Activated naive CD8-positive, alpha-beta T cell treated with anti-CD3 and anti-CD28 coated beads, Interleukin-2, amount 50 U/mL, for 16 hours (primary cell): ENCODE measurements around the gene TCOF1.
A peak's percentile ranks its signal among the peaks of the same experiment; 100 is the strongest.

Experiments
- DNase-seq: peaks from one replicate; pipeline ENCODE4 v3.0.0-alpha.2; 2020; ENCODE audit warnings: low read depth, low spot score

TCOF1 gene

GRCh38 chr5:150428106-150428876, 70.8 kb downstream of the TCOF1 start:
- no peak for DNase-seq

GRCh38 chr5:150428978-150429377, 71.5 kb downstream of the TCOF1 start:
- DNase-seq, result no peak

GRCh38 chr5:150429410-150429873, 71.9 kb downstream of the TCOF1 start:
- no peak for DNase-seq

DNA sequence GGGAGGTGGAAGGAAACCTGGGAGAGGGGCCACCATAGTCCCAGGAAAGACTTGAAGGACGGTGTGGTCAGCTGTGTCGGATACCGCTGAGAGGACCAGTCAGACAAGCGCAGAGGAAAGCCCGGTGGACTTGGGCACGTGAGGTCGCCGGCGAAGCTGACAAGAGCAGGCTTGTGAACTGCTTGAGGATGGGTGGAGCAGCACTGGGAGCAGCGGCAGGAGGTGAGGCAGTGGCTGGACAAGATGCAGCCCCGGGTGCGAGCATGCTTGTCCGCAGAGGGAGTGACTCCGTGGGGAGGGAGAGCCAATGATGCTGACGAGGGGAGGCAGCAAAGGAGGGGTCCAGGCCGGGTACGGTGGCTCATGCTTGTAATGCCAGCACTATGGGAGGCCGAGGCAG, 73.6 kb downstream of the TCOF1 start:
- DNase-seq, result no peak

DNA sequence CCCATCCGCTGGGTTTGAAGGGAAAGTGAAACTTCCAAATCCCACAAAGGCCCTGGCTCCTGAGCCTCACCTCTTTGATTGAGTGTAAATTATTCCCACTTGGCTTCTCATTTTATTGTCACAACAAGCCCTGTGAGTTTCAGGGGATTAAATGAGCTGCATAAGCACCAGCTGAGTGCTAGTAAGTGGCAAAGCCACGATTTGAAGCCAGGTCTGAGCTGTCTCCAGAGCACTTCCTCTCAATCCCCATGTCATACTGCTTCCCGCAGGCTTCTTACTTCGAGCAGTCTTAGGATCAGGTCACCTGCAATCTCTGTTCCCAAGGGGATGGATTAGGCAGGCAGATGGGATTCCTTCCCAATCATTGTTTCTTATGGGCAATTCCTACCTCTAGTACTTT, 74.1 kb downstream of the TCOF1 start:
- DNase-seq, result no peak

- DNase-seq, result no peak
Observed at GRCh38 chr5:150434464-150434863, 77.0 kb downstream of the TCOF1 start.

DNA sequence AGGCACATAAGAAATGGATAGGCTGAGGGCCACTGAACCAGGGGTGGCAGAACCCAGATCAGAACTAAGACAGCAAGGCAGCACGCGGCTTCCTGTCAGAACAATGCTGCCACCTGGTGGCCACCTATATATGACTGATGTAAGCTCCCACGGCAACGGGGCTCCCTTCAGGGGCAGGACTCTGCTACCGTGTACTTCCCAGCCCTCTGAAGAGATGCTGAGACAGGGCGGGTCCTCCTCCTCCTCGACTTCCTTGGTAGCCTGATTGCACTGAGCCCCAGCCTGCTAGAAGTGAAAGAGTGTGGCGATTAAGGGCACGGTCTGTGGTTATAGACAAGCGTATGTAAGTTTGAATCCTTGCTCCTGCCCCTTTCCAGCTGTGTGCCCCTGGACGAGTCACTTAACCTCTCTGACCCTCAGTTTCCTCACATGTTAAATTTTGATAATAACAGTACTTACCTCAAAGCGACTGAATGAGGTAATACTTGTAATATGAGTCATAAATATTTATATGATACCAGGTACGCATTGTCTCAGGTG, 78.7 kb downstream of the TCOF1 start:
- DNase-seq, result peak; percentile 85

DNA sequence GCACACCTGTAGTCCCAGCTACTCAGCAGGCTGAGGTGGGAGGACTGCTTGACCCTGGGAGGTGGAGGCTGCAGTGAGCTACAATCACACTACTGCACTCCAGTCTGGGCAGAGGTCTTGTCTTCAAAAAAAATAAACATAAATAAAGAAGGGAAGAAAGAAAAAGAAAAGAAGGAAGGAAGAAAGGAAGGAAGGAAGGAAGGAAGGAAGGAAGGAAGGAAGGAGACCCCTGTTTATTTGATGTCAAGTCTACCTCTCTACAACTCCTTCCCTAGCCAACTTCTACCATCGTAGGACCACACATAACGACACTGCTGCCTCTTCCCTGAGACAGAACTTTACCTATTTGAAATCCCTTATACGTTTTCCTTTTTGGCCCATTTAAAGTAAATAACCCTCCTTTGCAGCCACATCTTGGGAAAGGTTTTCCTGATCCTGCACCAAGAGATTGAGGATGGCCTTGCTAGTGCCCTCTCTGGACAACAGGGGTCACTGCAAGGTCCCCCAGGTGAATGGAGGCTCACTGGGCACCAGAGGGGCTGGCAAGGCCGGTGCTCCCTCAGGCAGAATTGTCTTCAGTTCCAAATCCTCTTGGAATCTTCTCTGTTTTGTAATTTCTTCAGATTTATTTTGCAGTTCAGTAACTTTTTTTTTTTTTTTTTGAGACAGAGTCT, 81.5 kb downstream of the TCOF1 start:
- DNase-seq, result no peak

DNA sequence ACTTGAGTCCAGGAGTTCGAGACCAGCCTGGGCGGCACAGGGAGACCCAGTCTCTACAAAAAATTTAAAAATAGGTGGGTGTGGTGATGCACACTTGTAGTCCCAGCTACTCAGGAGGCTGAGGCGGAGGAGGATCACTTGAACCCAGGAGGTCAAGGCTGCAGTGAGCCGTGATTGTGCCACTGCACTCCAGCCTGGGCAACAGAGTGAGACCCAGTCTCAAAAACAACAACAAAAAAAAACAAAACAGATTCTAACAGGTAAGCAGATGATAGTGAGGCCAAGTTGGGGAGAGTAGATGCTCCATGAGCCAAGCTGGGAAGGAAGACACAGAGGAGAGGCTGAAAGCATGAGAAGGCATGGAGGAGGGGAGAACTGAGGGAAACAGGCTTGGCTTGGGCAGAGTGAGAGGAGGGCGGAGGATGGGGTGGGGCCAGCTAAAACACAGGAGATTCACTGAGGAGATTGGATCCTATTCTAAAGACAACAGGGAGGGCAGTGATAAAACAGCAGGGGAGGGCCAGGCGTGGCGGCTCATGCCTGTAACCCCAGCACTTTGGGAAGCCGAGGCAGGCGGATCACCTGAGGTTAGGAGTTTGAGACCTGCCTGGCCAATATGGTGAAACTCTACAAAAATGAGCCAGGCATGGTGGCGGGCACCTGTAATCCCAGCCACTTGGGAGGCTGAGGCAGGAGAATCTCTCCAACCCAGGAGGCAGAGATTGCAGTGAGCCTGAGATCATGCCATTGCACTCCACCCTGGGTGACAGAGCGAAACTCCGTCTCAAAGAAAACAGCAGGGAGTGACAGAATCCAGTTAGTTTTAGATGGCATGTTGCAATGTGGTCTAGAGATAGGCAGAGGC, 83.7 kb downstream of the TCOF1 start:
- no peak for DNase-seq

DNA sequence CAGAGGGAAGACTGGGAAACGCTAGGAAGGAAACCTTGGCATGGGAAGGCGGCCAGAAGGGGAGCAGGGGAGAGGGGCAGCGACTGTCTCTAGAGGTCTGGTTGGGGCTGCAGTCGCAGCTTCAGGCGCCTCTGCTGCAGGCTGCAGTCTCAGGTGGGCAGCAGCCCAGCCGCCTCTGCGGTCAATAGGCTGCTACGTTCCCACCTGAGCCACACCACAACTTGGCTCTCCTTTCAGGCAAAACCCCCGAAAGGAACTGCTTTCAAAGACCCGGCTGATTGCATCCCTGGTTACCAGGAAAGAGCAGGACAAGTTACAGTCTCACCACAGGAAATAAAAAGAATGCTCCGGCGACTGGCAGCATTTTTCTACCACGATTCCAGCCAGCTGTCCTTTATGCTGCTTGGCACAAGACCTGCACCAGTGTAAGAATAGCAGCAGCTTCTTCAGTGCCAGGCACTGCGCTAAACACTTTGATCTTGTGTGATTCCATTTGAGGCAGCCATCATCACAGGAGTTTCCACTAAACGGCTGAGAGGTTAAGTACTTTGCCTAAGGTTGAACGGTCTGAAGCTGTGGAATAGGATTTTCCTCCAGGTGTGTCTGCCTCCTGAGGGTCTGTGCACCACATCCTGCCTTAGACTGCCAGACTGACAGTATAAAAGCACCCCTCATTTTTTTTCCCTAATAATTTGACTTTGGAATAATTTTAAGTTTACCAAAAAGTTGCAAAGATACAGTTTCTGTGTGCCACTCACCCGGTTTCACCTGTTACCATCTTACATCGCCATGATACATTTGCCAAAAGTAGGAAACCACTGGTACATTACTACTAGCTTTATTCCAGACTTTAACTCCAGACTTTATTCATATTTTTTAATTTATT, 84.6 kb downstream of the TCOF1 start:
- no peak for DNase-seq

DNA sequence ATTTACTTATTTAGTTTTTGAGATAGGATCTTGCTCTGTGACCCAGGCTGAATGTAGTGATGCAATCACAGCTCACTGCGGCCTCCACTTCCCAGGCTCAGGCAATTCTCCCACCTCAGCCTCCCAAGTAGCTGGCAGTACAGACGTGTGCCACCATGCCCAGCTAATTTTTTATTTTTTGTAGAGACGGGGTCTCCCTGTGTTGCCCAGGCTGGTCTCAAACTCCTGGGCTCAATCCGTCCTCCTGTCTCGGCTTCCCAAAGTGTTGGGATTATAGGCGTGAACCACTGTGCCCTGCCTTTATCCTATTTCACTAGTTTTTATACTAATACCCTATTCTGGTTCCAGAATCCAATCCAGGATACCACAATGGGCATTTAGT, 85.2 kb downstream of the TCOF1 start:
- DNase-seq, result no peak

DNA sequence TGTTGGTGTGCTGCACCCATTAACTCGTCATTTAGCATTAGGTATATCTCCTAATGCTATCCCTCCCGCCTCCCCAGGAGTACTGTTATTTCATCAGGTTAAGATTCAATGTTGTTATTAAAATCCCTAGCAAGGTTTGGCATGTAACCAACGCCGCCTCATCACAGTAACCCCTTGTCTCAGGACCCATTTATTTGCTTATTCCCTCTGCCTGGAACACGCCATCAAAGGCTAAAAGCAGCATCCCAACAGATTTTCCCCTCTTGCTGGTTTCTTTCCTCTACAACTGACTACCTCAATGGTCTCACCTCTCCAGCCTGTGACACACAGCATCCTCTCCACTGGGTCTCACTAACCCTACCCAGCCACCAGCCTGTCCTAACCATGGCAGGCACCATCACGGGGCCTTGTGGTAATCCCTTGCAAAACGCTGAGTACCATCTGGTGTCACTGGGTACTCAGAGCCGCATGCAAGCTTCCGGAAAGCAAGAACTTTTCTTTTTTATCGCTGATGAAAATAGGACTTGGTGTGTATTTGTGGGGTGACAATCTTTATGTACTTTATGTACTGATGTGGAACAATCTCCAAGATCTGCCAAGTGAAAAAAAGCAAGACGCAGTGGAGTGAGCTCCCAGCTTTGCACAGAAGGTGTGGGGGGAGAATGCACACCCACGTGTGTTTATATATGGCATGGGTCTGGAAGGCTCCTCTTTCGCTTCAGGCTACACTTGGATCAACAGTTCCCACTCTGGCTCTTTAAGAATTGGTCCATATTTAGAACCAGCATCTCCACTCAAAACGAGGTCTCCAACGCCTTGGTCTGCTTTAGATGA, 86.0 kb downstream of the TCOF1 start:
- no peak for DNase-seq

GRCh38 chr5:150444770-150445169, 87.3 kb downstream of the TCOF1 start:
- no peak for DNase-seq

- DNase-seq, result no peak
Observed at GRCh38 chr5:150446088-150446487, 88.6 kb downstream of the TCOF1 start.

- no peak for DNase-seq
Observed at GRCh38 chr5:150446583-150446982, 89.1 kb downstream of the TCOF1 start.

DNA sequence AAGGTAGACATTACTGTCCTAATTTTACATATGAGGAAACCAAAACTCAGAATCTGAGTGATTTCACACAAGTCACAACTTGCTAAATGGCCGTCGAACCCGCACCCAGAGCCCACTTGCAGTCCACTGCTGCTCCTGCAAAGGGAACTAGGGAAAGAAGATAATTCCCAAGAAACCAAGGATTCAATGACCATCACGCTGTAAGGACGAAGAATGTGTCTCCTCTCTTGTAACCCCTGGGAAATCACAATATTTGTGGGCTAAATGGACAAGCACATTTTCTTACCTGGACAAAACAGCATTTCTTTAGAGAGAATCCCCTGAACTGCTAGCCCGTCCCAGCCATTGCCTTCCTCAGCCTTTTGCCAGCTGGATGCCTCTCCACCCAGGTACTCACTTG, 89.7 kb downstream of the TCOF1 start:
- no peak for DNase-seq

DNA sequence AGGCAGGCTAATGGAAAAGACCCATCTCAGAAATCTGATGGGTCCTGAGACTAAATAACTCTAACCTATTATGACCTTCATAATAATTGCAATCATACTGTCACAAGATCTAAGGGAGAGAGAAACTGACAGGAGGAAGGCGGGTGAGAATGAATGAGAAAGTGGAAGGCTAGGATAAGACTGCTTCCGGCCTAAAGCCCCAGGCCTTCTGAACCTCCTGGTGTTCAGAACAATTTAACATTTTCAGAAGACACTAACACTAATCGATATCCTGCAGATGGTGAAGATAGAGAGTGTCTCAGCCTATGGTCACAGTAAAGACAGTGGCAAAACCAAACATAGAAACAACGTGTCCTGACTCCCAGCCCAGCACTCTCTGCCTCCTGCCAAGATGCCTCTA, 90.8 kb downstream of the TCOF1 start:
- no peak for DNase-seq

DNA sequence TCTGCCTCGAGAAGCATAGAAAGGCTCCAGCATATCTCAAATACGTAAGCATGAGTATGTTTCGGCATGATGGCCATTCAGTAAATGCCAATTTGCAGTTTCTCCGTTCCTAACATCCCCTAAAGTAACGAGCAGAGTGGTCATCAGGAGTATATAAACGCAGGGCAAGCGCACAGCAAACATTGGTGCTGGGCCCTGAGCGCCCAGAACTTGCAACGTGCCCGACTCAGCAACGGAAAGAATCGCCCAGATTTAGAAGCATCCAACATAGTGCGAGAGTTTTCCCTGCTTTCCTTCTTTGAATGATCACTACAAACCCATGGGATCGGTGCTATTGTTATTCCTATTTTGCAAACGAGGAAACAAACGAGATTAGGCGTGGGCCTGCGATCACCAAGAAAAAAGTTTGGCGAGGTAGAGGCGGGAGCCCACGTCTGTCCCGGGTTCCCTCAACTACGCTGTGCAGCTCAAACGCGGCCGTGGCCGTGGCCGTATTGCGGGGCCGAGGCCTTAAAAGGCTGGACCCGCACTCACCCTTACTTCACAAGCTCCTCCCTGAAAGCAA, 91.5 kb downstream of the TCOF1 start:
- DNase-seq, result no peak
